Cardiac septum (tissue), 1 donor: ENCODE results near the gene ACAP3. TPM values are rescaled to one million over a fixed set of nuclear protein-coding genes. Genes with fewer than 3 reads are reported as not detected.

Source experiments
- DNase-seq: peaks from one replicate; pipeline ENCODE4 v3.0.0-alpha.2; 2020; ENCODE audit warnings: low spot score
- intact Hi-C: fragments of 100-400 bp; cut with DNase I; formaldehyde crosslinking; loops from one replicate; pipeline ENCODE4 v1.14.0; 2022
- total RNA-seq: library from RNA; stranded (reverse); fragmentation: NEBNext Ultra II Directional; extraction: Animal tissue kit (Norgen Biotek cat#: 25700); gene quantifications from one replicate; pipeline ENCODE4 v1.2.1, GENCODE V29; 2021
- donor health status: DM: no; HTN: no; CAD: no.

The ACAP3 gene
- total RNA-seq, 1 donor from 2014 or later: 60.8 TPM

DNA sequence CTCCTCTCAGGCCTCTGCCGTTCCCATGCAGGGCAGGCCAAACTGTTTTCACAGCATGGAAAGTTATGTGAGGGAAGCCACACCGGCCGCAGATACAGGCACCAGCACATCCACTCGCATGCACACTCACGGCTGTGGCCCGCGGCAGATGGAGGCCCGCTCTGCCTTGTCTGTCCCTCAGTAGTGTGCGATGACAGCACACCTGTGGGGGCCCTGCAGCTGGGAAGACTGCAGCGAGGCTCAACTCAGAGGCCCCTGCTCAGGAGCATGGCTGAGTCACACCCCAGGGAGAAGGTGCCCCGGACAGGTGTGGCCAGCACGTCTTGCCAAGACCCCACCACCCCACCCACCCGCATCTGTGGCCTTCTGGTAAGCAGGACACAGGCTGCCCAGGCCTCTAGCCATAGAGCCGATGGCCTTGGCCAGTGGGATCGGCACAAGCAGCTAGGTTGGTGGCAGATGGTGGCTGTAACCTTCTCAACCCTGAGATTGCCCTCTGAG, 32.7 kb downstream of the ACAP3 start:
- no peak for DNase-seq
- intact Hi-C loops: no loop called here

DNA sequence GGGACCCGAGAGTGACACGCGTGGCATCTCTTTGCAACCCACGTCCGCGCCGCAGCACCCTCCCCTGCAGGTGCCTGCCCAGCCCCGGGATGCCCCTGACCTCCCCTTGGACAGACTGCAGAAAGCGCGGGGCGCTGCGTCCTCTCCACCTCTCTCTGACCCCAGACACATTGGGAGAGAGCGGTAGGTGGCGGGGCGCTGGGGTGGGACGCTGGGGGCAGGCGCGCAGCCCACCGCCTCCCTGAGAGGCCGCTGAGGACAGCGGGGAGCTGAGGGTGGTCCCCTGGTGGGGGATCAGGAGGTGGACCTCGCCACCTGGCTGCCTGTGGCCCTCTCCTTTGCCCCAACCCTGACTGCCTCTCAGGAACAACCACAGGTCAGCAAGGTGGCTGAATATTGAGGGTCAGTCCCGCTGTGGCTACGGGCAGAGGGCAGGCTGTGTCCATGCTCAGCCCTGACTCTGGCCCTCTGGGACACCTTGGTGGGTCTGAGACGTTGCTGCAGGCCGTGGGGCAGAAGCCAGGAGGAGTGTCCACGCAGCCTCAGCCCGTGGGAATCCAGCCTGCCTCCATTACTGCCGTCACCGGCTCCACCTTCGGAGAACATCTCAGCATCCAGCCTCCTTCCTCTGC, 33.3 kb downstream of the ACAP3 start:
- peak; percentile 74 for DNase-seq
- intact Hi-C loops: no loop called here

DNA sequence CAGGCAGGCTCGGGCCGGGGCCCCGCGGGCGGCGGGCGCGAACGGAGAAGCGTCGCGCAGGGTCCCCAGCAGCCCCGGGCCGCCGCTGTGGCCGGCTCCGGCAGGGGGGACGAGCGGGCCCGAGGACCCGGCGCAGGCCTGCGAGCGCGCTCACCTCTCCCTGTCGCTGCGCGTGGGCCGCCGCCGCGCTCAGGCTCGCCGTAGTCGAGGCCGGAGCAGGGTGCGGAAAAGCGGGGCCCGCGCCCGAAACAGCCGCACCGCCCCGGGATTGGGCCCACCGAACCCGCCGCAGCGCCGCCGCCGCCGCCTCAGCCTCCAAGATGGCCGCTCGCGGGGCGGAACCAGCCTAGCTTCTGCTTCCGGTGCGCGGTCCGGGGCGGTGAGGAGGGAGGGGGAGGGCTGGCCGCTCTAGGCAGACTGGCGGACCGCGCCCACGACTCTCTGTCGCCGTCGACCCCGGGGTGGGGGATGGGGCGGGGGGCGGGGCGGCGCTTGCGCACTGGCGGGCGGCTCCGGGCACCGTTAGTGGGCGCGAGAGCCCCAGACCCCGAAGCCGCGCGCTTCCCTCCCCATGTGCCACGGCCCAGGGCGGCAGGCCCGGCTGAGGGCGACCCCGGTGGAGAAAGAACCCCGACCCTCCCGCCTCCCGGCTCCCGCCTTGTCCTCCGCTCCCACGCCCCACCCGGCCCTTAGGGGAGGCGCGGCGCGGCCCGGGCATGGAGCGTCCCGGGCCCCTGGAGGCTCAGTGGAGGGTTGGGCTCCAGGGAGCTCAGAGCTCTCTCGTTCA, 34.0 kb downstream of the ACAP3 start, which contains the start of gene UBE2J2:
Gene UBE2J2 (minus strand): TSS at position 343 of the 787 bp plus-strand sequence. CDS start 5,862 bp downstream, outside the sequence.
- intact Hi-C loops: loop anchor here (1.0 kb wide), 1 partner anchor 42 kb away; no protein-coding TSS in a partner anchor
- peak; percentile 97 for DNase-seq

DNA sequence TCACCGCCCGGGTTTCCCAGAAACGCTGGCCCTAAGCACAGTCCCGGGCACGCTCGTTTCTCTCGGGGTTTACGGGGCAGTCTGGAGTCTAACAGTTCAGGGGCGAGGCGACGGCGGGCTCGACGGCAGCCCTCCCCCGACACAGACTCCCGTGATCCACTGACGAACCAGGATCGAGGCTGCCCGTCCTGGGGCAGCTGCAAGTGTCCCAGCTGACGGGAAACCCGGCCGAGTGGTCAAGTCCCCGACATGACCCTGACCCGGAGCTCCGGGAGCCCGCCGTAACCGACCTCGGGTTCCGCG, 34.6 kb downstream of the ACAP3 start:
- intact Hi-C loops: loop anchor here (1.0 kb wide), 1 partner anchor 42 kb away; no protein-coding TSS in a partner anchor
- no peak for DNase-seq

DNA sequence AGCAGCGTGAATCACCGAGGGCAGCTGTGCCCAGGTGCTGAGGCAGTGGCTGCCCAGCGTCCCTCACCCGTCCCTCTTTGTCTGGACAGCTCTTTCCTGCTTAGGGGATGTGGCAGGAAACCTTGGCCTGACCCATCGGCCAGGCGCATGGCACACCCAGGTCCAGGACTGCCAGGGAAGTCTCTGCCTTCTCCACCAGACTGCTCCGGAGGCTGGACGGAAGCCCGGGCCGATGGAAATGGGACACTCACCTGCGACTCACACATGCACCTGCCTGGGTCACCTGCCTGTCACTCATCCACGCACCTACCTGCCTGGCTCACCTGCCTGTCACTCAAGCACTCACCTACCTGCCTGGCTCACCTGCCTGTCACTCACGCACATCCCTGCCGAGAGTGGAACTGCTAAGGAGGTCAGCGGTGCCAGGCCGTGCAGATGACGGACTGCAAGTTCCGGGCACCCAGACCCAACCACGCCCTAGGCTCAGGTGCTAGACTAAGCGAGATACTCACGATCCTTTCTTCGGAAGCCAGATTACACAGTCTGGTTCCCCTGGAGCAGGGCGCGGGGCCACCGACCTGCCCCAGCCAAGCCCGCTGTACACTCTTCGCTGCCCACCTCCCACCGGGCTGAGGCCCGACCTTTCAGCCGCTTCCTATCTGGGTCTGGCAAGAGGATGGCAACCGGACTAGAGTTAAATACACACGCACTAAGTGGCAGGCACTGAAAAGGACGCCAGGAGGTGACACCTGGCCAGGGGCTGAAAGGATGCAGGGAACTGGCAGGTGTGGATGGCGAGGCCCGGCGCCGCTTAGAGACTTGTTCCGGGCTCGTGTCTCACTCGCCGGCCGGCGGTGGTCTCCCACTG, 35.2 kb downstream of the ACAP3 start:
- no peak for DNase-seq
- intact Hi-C loops: loop anchor here (1.0 kb wide), 1 partner anchor 41 kb away; no protein-coding TSS in a partner anchor

DNA sequence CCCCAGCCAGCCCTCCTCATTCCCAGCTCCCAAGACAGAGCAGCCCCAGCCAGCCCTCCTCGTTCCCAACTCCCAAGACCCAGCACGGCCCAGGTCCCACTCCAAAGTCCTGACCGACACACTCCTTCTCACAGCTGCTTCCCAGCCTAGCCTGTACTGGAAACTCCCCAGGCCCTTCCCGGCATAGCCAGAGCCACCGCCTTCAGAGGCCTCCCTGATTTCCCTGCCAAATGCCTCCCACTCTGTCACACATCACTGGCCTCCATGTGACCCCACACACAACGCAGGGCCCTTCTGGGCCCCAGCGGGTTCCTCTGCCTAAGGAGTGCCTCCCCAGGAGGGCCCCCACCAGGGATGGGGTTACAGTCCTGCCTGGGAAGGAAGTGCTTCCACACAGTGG, 36.9 kb downstream of the ACAP3 start:
- no peak for DNase-seq
- intact Hi-C loops: no loop called here

DNA sequence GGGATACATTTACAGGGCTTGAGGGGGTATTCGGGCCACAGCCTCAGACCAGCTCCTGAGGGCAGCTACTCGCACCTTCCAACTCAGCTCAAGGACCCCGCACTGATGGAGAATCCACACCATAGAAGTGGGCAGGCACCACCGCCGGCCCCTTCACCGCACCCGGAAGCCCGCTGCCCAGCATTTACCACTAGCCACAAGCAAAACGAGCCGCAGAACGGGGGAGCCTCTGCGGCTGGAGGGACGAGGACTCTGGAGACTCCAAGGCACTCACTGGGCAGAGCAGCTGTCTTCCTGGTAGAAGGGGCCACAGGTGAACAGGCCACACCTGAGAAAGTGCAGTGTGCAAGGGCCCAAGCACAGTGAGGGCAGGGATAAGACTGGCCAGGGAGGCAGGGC, 39.4 kb downstream of the ACAP3 start:
- intact Hi-C loops: no loop called here
- DNase-seq: no peak

DNA sequence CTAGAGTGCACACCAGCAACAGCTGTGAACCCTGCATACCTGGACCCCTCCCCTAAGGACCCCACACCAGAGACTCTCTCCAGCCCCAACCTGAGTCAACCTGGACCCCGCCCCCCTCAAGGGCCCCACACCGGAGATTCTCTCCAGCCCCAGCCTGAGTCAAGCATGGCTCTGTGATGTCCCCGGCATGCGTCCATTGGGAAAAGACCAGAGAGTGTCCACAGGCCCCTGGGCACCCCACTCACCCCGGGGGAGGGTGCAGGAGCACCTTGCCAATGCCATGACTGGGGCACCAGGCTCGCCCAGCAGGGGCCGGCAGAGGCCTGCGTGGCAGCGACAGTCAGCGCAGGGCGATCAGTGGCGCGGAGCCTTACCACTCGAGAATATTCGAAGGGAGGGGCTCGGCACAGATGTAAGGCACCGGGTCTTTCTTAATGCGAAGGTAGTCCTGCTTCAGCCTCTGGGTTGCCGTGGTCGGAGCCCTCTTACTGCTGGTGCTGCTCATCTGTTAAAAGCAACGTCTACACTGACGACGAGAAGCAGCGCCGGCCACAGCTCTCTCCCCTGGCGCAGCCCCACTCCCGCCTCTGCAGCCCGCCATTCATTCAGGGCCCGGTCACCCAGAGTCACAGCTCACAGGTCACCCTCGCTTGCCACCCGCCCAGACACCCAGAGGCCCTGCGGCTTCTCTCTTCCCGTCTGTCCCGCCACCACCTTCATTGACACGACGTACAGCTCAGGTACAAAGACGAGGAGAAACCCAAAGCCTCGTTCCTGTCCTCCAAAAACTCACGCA, 40.0 kb downstream of the ACAP3 start:
- intact Hi-C loops: no loop called here

DNA sequence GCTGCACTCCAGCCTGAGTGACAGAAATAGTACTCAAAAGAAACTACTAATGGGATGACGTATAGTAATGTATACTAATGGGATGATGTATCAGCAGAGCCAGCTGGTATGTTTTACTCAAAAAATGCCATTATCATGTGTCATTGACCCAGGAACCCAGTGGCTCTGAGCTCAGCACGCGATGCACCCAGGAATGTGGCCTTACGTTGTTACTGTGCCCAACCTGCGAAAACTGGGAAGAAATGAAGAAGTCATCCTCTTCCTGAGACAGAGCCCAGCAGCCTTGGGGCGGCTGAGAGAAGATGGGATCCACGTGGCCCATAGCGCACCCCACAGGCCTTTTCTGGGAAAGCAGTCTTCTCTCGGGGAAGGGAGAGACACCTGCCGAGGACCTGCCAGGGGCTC, 42.9 kb downstream of the ACAP3 start:
- intact Hi-C loops: no loop called here

More for the DNA sequence above, 40.0 kb downstream of the ACAP3 start:
- no peak for DNase-seq

DNA sequence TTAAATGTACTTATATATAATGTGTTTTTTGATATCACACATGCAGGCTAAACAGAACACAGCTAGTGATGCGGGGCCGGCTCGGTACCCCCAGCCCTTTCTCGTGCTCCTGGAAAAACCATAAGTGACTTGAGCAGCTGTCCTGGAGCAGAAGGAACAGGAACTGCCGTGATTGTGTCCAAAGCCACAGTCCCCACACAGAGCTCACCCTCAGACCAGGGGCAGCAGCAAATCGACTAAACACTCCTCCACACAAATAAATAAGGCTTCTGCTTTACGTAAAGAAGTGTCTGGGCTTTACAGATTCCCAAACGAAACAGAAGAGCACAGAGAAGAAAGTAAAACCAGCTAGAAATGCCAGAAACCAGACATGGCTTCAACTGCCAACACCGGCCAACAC, 43.7 kb downstream of the ACAP3 start:
- DNase-seq: no peak
- intact Hi-C loops: no loop called here

More for the DNA sequence above, 42.9 kb downstream of the ACAP3 start:
- DNase-seq: no peak

DNA sequence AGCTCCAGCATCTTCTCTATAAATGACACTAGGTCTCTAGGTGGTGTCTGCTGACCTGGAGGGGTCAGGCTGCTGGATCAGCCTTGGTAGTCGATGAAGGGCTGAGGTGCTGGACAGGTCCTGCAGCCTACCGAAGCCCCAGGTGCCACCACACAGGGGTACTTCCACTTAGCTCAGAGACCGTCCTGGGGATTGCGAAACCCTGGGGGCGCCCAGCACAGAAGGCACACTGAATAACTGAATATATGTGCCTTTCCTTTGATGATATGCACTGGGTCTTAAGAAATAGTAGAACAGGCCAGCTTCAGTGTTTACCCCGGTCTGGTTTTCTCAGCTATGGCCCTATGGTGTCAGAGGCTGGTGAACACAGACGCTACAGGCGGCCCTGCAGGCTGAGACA, 45.0 kb downstream of the ACAP3 start:
- intact Hi-C loops: no loop called here
- DNase-seq: no peak

DNA sequence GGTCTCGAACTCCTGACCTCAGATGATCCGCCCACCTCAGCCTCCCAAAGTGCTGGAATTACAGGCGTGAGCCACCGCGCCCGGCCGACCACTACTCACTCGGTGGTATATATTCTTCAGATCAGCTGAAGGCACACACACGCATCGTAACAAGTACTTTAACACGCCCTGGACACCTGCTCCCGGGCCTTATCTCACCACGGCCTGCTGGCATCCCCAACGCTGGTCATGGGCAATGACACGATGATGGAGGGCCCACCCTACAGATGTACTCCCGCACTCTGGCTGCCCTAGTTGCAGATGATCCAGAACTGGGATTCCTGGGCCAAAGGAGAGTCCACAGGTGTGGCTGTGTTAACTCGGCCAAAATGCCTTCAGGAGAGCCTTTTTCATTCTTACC, 45.7 kb downstream of the ACAP3 start:
- intact Hi-C loops: no loop called here
- no peak for DNase-seq

DNA sequence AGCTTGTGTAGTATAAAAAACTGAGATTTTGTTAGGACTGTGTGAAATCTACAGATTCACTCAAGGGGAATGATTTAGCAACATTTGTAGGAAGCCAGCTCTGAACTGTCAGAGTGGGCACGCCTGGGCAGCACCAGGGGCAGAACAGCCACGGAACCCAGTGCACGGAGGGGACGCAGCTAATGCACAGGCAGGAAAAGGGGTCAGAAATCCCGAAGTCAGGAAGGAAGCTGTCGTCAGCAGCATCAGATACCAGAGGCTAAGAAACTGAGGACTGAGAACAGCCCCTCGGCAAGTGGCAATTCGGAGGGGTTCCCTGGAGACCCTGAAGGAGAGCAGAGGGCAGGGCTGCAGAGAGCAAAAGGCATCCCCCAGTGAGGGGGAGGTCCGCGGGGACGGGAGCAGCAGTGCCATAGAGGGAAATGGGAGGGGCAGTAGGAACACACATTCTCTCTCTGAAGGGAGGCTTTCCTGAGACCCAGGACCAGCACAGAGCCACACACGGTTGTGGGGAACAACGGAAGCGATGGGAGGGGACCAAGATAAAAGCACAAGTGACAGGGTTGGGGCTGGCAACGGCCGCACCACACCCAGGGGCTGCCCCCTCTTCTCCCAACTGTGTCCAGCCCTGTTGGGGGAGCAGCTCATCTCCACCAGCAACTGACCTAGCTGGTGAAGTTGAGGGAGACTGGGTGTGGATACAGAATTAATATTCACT, 46.7 kb downstream of the ACAP3 start:
- no peak for DNase-seq
- intact Hi-C loops: no loop called here

DNA sequence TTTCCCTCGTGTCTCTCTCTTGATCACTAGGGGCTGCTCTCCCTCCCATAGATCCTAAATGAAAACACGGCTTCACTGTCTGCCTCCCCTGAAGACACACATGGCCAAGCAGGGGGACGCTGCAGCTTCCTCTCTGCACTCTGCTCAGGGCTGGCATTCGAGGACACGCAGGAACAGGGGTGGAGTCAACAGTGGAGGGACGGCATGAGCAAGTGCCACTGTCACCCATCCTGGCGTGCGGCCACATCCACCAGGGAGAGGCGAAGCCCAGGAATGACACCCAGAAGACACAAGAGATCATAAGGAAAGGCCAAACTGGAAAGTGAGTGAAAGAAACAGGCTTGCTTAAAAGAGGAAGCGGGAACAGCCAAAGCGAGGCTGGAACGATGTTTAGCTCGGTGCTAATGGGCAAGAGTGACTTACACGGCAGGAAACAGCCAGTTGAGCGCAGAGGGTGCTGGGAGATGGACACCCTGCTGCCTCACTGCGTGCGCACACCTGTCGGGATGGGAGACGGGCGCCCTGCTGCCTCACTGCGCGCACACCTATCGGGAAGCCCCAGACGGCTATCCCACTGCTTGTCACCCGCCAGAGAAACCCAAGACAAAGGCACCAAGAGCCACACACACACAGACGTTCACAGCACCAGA, 47.7 kb downstream of the ACAP3 start:
- DNase-seq: no peak
- intact Hi-C loops: no loop called here

DNA sequence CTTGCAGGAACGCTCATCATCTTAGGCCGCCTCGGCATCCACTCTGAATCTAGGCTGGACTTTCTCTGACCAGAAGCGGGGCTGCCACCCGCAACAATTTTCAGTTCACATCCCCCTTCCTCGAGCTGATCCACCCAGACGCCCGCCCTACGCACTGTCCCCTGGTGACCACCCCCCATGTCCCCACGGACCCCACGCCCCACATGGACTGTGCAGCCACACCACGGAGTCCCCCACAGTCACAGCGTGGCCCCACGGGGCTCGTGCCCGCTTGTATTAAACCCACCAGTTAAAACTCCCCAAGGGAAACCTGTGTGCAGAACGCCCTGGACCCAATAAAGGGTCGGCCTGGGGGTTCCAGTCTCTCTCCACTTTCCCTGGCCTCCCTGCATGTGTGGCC, 48.2 kb downstream of the ACAP3 start:
- DNase-seq: no peak
- intact Hi-C loops: no loop called here

DNA sequence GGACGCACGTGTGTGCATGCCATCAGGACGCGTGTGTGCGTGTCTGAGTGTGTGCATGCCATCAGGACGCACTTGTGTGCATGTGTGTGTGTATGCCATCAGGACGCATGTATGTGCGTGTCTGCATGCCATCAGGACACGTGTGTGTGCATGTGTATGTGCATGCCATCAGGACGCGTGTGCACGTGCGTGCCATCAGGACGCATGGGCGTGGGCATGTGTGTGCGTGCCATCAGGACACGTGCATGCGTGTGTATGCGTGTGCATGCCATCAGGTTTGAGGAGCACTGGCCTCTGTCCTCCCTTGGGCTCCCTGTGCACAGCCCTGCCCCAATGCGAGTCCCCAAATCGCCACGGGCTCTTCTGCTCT, 48.6 kb downstream of the ACAP3 start:
- intact Hi-C loops: no loop called here
- no peak for DNase-seq

DNA sequence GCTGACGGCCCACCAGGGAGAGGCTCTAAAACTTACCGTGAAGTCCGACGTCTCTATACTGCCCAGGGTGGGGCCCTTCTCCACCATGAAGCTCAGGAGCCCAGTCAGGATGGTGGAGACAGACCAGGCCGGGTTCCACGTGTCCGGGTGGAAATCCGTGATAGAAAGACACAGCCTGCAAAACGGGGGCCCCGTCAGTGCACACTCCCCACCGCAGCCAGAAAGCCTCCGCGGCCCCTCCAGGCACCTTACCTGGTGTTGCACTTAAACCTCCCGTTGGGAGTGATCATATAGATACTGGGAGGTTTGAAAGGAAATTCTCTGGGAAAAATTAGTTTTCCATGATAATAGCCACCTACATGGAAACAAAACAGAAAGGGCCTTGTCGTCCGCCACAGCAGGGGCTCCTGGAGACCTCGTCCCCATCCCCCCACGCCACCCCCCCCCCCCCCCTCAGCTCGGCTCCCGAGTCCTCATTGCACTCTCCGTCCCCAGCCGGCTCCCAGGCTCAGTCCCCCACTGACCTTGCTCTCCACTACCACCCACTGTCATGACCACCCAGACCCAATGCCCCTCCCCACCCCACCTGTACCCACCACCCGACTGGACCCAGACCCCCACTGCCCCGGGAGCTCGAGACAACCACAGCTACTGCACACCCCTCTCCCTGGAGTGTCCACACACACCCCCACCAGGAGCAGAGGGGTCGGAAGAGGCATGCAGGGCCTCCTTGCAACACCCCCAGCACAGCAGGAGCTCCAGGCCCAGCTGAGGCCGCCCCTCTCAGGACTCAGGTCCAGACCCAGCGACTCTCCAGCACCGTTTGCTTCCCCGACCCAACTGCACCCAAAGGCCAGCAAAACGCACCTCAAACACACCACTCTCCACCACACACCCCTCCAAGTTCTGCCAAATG, 50.5 kb downstream of the ACAP3 start:
- intact Hi-C loops: no loop called here
- DNase-seq: no peak
